Measurements from ENCODE around the gene IAH1. TPM values are rescaled to one million over a fixed set of nuclear protein-coding genes. Genes with fewer than 3 reads are reported as not detected.

The IAH1 gene
- total RNA-seq, 2 experiments from 2014 or later = 54.8 to 57.3 TPM

DNA sequence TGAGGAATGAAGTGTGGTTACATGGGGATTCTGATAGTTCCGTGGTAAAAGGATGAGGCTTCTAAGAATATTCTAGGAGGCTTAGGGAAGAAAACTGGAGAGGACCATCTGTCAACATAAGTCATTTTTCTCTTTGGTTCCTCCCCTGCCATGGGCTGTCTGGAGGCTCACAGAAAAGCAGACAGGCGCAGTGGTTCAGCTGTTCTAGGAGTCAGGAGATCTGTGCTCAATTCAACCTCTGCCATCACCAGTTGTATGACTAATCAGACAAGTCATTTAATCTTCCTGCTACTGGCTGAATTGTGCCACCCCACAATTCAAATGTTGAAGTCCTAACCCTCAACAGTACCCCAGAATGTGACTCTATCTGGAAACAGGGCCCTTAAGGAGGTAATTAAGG, 44.9 kb downstream of the IAH1 start:
- no peaks in the 10 kb centered on the region for H3K4me1 ChIP-seq (ENCODE audit: insufficient read depth, low read length)
- H3K27ac Mint-ChIP-seq = no peak overlapping the region
- H3K27me3 ChIP-seq (ENCODE audit: control insufficient read depth in 1 of 2, insufficient read depth in 2 of 2, low read length in 2 of 2) = no peaks in the 10 kb centered on the region
- ATAC-seq (ENCODE audit: poor library complexity) (no peak), DNase-seq (no peak)
- TF ChIP-seq, protein P1, sequence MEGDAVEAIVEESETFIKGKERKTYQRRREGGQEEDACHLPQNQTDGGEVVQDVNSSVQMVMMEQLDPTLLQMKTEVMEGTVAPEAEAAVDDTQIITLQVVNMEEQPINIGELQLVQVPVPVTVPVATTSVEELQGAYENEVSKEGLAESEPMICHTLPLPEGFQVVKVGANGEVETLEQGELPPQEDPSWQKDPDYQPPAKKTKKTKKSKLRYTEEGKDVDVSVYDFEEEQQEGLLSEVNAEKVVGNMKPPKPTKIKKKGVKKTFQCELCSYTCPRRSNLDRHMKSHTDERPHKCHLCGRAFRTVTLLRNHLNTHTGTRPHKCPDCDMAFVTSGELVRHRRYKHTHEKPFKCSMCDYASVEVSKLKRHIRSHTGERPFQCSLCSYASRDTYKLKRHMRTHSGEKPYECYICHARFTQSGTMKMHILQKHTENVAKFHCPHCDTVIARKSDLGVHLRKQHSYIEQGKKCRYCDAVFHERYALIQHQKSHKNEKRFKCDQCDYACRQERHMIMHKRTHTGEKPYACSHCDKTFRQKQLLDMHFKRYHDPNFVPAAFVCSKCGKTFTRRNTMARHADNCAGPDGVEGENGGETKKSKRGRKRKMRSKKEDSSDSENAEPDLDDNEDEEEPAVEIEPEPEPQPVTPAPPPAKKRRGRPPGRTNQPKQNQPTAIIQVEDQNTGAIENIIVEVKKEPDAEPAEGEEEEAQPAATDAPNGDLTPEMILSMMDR (IDR thresholded peaks at IDR 0.05) = no peak
- H3K4me3 Mint-ChIP-seq = no peak overlapping the region
- peaks cover 79% of the 10 kb centered on the region for H3K36me3 ChIP-seq (ENCODE audit: insufficient read depth, low read length)
- H3K9me3 ChIP-seq (ENCODE audit: control insufficient read depth in 1 of 2, insufficient read depth in 1 of 2, low read length in 2 of 2) = no peaks in the 10 kb centered on the region
- H3K4me3 ChIP-seq (ENCODE audit: low read length) = no peak overlapping the region
- no peak overlapping the region for H3K27ac ChIP-seq (ENCODE audit: low read depth in 1 of 2, low read length in 2 of 2)
- H3K9me3 Mint-ChIP-seq = no peaks in the 10 kb centered on the region
- intact Hi-C loops (cut with DNase I, micrococcal nuclease) = no loop called here
- ChIA-PET CTCF (no interaction called here), POLR2A (no interaction called here)
- no peaks in the 10 kb centered on the region for H3K27me3 Mint-ChIP-seq
- H3K36me3 Mint-ChIP-seq (ENCODE audit: low read depth) = peaks cover 82% of the 10 kb centered on the region
- H3K4me1 Mint-ChIP-seq (ENCODE audit: low read depth) = no peaks in the 10 kb centered on the region

DNA sequence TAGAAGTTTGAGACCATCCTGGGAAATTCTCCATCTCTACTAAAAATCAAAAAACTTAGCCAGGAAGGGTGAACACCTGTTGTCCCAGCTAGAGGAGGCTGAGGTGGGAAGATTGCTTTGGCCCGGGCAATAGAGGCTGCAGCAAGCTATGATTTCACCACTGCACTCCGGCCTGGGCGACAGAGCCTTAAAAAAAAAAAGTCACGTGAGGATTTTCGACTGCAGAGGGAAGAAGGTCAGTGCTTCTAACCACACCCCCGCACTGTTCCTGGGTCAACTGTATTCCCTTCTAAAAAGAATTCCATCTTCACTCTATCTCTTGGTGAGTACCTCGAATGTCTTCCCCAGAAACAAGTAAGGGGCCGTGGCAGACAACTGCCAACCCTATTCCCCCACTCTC, 49.9 kb downstream of the IAH1 start:
- no peaks in the 10 kb centered on the region for H3K27me3 ChIP-seq (ENCODE audit: control insufficient read depth in 1 of 2, insufficient read depth in 2 of 2, low read length in 2 of 2)
- H3K4me3 ChIP-seq (ENCODE audit: low read length) = no peak overlapping the region
- no peak overlapping the region for H3K27ac ChIP-seq (ENCODE audit: low read depth in 1 of 2, low read length in 2 of 2)
- ChIA-PET CTCF (interaction anchor here (0.6 to 1.1 kb wide), 2 partner anchors 43 to 289 kb away, joined by 3 read pairs; no protein-coding TSS in a partner anchor), POLR2A (no interaction called here)
- Mint-ChIP-seq H3K4me3 (no peak overlapping the region), H3K9me3 (no peaks in the 10 kb centered on the region), H3K27ac (no peak overlapping the region), H3K27me3 (no peaks in the 10 kb centered on the region), H3K4me1 (ENCODE audit: low read depth) (no peaks in the 10 kb centered on the region), H3K36me3 (ENCODE audit: low read depth) (peaks cover 93% of the 10 kb centered on the region)
- H3K36me3 ChIP-seq (ENCODE audit: insufficient read depth, low read length) = peaks cover 75% of the 10 kb centered on the region
- TF ChIP-seq, protein P1 (IDR thresholded peaks at IDR 0.05) = no peak
- intact Hi-C loops (cut with DNase I, micrococcal nuclease) = no loop called here
- no peak for ATAC-seq (ENCODE audit: poor library complexity)
- DNase-seq = no peak
- H3K4me1 ChIP-seq (ENCODE audit: insufficient read depth, low read length) = no peaks in the 10 kb centered on the region
- no peaks in the 10 kb centered on the region for H3K9me3 ChIP-seq (ENCODE audit: control insufficient read depth in 1 of 2, insufficient read depth in 1 of 2, low read length in 2 of 2)

DNA sequence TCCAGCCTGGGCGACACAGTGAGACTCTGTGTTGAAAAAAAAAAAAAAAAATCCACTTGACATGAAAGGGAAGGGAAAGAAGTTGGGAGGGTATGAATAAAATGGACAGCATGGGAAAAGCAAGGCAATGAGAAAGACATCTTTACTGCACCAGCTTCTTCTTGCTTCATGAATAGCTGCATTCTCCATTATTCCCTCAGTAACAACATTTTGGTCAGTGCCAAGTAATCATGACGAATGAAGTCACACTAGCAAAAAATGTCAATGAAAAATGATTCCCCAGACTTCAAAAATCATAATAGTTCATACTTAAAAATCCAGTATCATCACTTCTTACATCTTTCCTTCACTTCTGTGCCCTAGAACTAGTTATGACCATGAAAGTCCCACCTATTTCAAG, 50.9 kb downstream of the IAH1 start:
- POLR2A ChIA-PET = interaction anchor here (1.0 kb wide), 1 partner anchor 12 kb away, joined by 4 read pairs; no protein-coding TSS in a partner anchor
- no peaks in the 10 kb centered on the region for H3K9me3 ChIP-seq (ENCODE audit: control insufficient read depth in 1 of 2, insufficient read depth in 1 of 2, low read length in 2 of 2)
- H3K27ac Mint-ChIP-seq = no peak overlapping the region
- no peaks in the 10 kb centered on the region for H3K27me3 ChIP-seq (ENCODE audit: control insufficient read depth in 1 of 2, insufficient read depth in 2 of 2, low read length in 2 of 2)
- H3K27ac ChIP-seq (ENCODE audit: low read depth in 1 of 2, low read length in 2 of 2) = no peak overlapping the region
- H3K4me1 Mint-ChIP-seq (ENCODE audit: low read depth) = no peaks in the 10 kb centered on the region
- H3K36me3 Mint-ChIP-seq (ENCODE audit: low read depth) = peaks cover 93% of the 10 kb centered on the region
- no peak overlapping the region for H3K4me3 Mint-ChIP-seq
- ATAC-seq (ENCODE audit: poor library complexity) (no peak), DNase-seq (no peak)
- CTCF ChIA-PET = no interaction called here
- no peak overlapping the region for H3K4me3 ChIP-seq (ENCODE audit: low read length)
- H3K4me1 ChIP-seq (ENCODE audit: insufficient read depth, low read length) = no peaks in the 10 kb centered on the region
- TF ChIP-seq, protein P1 (IDR thresholded peaks at IDR 0.05) = no peak
- H3K9me3 Mint-ChIP-seq = no peaks in the 10 kb centered on the region
- no peaks in the 10 kb centered on the region for H3K27me3 Mint-ChIP-seq
- peaks cover 74% of the 10 kb centered on the region for H3K36me3 ChIP-seq (ENCODE audit: insufficient read depth, low read length)
- intact Hi-C loops (cut with DNase I, micrococcal nuclease) = no loop called here
